Endometrial microvascular endothelial cells (primary cell): ENCODE data around the gene PUDP. TPM values are rescaled to one million over a fixed set of nuclear protein-coding genes. Genes with fewer than 3 reads are reported as not detected.

Source experiments
- in situ Hi-C: cut with HindIII; loops from 2 replicates; pipeline ENCODE4 v1.10.0; 2017; ENCODE audit warnings: low sequenced_read_pairs, low pct_unique_long_range_greater_than_20kb; ENCODE audit errors: inconsistent ontology term
- total RNA-seq: library from RNA; depleted of rRNA; stranded (reverse); fragments of >200 nt; gene quantifications from one replicate; pipeline ENCODE4 v1.2.3, GENCODE V29; 2015; ENCODE audit errors: inconsistent ontology term

Gene PUDP
- total RNA-seq, 1 donor from 2014 or later, result 36.4 TPM

GRCh38 chrX:7083021-7083420 is 64.9 kb downstream of the PUDP start:
- in situ Hi-C loops, result no loop called here

GRCh38 chrX:7082556-7082955 is 65.4 kb downstream of the PUDP start:
- in situ Hi-C loops, result no loop called here

DNA sequence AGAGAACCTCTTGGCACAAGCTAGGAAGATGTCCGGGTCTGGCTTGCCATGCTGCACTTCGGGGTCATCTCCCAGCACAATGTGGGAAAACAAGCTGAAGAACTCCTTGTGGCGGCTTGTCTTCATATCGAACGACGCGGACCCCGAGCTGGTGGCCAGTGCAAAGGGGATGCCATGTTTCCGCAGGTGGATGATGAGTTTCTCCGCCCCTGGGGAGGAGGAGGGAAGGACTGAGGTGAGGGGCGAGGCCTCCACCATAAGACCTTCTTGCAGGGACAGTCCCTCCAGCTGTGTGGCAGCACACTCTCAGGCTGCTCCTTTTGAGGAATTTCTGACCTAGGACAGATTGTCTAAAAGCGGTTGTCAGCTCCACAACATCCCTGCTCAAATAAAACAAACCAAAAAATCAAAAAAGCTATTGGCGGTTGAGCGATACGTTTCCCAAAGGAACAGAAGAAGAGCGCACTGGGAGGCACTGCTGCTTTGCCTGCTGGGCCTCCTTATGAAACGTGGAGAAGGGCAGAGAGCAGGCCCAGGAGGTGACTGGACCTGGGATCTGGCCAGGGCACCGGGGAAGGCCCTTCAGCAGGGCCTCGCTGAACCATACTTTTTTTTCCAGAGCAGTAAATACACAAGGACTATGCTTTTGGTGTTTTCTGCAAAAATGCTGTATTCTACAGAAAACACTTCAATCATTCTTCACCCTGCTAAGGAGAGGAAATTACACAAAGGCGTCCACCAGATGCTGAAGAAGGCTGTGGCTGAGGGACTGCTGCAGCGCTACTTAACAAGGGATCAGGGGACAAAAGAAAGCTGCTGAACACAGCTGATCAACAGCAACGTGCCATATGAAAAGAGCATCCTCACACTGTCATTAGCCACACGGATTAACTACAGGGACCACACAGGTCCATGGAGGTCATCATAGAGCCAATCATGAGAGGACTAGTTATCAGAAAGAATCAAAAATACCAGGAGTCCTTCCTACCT is 70.4 kb downstream of the PUDP start:
- in situ Hi-C loops, result no loop called here

GRCh38 chrX:7076245-7076661 is 71.7 kb downstream of the PUDP start:
- in situ Hi-C loops, result no loop called here

- in situ Hi-C loops, result no loop called here
These were observed 73.1 kb downstream of the PUDP start for GRCh38 chrX:7074908-7075204.

- in situ Hi-C loops, result no loop called here
These were observed 73.6 kb downstream of the PUDP start for GRCh38 chrX:7074148-7074907.

- in situ Hi-C loops, result no loop called here
These were observed 74.6 kb downstream of the PUDP start for GRCh38 chrX:7073336-7073735.

DNA sequence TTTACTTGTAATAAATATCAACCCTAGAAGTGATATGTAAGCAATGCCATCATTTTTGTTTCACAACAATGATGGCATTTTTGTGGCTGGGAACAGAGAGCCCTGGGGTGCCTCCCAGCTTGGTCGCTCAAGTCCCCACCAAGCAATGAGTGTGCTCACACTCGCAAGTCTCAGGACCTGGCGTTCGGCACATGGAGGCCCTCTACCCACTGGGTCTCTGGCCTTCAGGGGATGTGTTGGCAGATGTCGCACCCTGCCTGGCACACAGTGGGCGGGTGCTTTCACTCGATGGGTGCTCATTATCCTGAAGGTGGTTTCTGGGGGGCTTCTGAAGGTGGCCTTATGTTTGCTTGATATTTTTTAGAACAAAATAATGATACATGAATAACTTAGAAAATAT is 75.1 kb downstream of the PUDP start:
- in situ Hi-C loops, result no loop called here

GRCh38 chrX:7071390-7071789 is 76.6 kb downstream of the PUDP start:
- in situ Hi-C loops, result no loop called here

- in situ Hi-C loops, result no loop called here
These were observed 78.4 kb downstream of the PUDP start for GRCh38 chrX:7069556-7069955.

DNA sequence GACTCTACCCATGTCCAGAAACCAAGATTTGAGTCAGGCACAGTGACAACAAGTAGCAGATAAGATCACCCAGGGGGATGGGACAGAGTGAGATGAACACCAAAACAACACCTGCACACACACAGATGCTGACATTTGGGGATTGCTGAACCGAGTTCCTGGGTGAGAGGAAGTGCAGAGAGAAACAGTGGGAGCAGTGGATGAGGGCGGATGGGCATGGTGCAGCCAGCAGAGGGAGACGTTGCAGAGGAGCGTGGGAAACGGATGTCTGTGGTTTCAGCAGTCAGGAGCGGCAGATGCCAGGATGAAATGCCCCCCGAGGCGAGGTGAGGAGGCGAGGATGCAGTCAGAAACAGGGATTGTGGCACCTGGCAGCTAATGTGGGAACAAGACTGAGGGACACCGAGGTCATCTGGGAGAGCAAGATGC is 79.0 kb downstream of the PUDP start:
- in situ Hi-C loops, result no loop called here

DNA sequence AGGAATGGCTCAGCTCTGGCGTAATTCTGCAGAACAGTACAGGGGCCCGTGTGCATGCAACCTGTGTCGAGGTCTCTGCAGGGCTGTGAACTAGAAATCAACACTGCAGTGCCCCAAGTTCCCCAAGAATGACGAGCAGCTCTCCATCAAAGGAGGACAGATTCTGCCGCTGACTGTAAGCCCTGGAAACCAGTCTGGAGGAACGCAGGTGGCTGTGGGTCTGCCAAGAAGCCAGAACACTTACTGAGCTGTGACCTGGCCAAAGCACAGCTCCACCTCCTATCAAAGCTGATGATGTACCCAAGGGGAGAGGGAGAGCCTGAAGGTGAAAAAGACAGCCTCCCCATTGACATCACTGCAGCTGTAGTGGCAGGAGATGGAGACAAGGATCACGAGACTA is 80.7 kb downstream of the PUDP start:
- in situ Hi-C loops, result no loop called here

DNA sequence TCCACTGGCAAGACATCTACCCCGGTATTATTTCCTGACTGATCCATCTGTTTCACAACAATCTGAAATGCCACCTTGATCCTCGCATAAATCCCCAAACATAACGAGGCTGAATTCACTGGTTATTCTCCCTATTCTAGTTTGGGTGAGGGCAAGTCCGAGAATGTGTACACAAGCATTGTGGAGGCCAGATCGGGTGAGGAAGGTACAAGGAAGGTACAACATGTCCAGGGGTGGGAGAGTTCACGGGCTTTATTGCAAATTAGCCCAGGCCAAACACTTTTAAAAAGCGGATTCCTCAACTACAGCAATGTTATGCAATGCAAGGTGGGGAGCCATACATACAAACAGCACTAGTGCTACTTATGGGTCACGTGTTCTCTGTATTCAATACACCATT is 82.5 kb downstream of the PUDP start:
- in situ Hi-C loops, result no loop called here

- in situ Hi-C loops, result no loop called here
These were observed 85.0 kb downstream of the PUDP start for GRCh38 chrX:7062903-7063302.

- in situ Hi-C loops, result no loop called here
These were observed 85.7 kb downstream of the PUDP start for GRCh38 chrX:7062276-7062675.

DNA sequence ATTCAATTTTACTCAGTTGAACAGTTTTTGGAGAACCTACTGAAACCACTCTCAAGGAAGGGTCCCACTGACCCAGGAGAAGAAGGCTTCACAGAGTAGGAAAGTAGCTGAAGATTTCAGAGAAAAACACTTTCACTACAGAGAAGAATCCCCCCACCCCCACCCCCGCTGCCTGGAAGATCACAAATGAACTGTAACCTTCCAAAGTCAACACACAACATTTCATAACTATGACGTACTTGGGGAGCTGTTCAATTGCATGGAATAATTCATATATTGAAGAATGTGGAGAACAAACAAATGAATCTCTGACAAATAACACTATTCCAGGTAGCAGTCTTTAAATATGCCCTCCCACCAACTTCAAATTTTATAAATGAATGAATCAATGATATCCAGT is 86.5 kb downstream of the PUDP start:
- in situ Hi-C loops, result no loop called here

GRCh38 chrX:7060444-7060843 is 87.5 kb downstream of the PUDP start:
- in situ Hi-C loops, result no loop called here

- in situ Hi-C loops, result no loop called here
These were observed 88.1 kb downstream of the PUDP start for GRCh38 chrX:7059859-7060258.

DNA sequence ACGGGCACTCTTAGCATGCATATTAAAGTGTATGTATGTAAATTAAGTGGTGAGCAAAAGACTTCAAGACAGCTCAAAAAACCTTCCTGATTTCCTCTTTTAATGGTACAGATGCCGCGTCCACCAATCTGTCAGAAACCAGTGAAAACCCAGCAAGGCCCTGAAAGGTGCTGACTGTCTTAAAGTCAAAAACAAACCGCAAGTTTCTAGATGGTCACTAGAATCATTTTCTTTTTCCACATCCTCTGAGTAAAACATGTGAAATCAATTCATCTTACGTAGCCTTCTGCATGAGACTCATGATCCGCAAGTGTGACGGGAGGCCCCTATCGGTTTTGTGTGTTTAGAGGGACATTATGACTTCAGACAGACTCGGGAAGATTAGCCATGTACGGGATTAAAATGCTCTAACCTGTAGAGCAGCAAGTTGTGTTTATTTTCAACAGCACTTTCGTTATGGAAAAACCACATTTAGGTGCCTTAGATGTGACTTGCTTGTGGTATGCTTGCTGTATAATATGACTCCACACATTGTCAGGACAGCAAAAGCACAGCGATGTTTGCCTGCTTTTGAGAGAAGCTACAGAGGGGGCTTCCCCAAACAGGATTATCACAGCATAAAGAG is 88.6 kb downstream of the PUDP start:
- in situ Hi-C loops, result no loop called here
